Panc1 (cell line): Measurements from ENCODE around the gene HADHB.
"Not testable (repeated sequence)": the region's sequence is repeated elsewhere in the genome, so short reads cannot be mapped to it uniquely, and the experiment has no call there.

Source experiments
- CTCF ChIP-seq: fragments of 450-650 bp; IDR thresholded peaks from 2 replicates; pipeline ENCODE4 v1.5.1; 2017; ENCODE audit warnings: mild to moderate bottlenecking
- TF ChIP-seq, protein P1 (sequence below), 2 experiments: IDR thresholded peaks; 2 replicates each; pipeline ENCODE4 v1.6.1; 2011 to 2012; ENCODE audit warnings: low read depth in 2 of 2, control low read depth in 1 of 2, low read length in 1 of 2, mild to moderate bottlenecking in 1 of 2, moderate library complexity in 1 of 2; ENCODE audit not compliant: insufficient read depth in 1 of 2

DNA sequence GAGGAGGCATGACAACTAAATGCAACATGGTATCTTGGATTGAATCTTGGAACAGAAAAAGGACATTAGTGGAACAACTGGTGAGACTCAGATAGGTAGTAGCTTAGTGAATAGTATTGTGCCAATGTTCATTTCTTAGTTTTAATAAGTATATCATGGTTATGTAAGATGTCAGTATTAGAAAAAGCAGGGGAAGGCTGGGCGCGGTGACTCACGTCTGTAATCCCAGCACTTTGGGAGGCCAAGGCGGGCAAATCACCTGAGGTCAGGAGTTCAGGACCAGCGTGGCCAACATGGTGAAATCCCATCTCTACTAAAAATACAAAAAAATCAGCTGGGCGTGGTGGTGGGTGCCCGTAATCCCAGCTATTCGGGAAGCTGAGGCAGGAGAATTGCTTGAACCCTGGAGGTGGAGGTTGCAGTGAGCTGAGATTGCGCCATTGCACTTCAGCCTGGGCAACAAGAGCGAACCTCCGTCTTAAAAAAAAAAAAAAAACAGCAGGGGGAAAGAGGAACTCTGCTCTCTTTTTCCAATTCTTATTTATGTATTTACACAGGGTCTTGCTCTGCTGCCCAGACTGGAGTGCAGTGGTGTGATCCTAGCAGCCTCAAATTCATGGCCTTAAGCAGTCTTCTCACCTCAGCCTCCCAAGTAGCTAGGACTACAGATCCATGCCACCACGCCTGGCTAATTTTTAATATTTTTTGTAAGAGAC, 24.1 kb downstream of the HADHB start:
- not testable (repeated sequence) for TF ChIP-seq CTCF
- TF ChIP-seq, protein P1, sequence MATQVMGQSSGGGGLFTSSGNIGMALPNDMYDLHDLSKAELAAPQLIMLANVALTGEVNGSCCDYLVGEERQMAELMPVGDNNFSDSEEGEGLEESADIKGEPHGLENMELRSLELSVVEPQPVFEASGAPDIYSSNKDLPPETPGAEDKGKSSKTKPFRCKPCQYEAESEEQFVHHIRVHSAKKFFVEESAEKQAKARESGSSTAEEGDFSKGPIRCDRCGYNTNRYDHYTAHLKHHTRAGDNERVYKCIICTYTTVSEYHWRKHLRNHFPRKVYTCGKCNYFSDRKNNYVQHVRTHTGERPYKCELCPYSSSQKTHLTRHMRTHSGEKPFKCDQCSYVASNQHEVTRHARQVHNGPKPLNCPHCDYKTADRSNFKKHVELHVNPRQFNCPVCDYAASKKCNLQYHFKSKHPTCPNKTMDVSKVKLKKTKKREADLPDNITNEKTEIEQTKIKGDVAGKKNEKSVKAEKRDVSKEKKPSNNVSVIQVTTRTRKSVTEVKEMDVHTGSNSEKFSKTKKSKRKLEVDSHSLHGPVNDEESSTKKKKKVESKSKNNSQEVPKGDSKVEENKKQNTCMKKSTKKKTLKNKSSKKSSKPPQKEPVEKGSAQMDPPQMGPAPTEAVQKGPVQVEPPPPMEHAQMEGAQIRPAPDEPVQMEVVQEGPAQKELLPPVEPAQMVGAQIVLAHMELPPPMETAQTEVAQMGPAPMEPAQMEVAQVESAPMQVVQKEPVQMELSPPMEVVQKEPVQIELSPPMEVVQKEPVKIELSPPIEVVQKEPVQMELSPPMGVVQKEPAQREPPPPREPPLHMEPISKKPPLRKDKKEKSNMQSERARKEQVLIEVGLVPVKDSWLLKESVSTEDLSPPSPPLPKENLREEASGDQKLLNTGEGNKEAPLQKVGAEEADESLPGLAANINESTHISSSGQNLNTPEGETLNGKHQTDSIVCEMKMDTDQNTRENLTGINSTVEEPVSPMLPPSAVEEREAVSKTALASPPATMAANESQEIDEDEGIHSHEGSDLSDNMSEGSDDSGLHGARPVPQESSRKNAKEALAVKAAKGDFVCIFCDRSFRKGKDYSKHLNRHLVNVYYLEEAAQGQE (IDR thresholded peaks at IDR 0.05; ENCODE audit: insufficient read depth in 1 of 2, low read depth in 2 of 2, low read length in 1 of 2) = not testable (repeated sequence)
